ENCODE results near the gene LIPE.
A peak's percentile ranks its signal among the peaks of the same experiment; 100 is the strongest.

LIPE gene

DNA sequence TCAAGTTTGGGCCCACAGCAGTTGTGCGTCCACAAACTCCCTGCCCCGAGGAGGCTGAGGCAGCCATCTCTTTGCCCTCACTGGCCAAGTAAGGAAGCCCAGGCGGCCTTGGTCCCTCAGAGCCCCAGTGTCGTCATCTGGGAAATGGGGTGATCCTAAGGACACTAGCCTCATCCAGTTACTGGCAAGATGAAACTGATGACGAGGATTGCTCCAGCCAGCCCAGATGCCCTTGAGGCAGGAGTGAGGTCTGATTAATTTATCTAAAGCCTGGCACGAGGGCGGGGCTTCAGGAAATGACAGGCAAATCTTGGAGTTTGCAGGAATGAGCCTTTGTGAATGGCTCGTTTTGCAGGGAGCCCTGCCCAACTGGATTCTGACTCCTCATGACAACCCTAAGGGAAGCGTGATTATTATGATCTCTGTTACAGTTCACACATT, 5.6 kb downstream of the LIPE start:
- Histone ChIP-seq H3F3A (ENCODE audit: insufficient read depth, low read length) (no peaks in the 10 kb centered on the region), H3K4me1 (ENCODE audit: insufficient read depth, low read length, severe bottlenecking) (peaks cover 33% of the 10 kb centered on the region), H4K20me1 (ENCODE audit: insufficient read depth, low read length) (no peaks in the 10 kb centered on the region), H3K4me3 (ENCODE audit: low read depth, low read length, poor library complexity, severe bottlenecking) (peak overlapping the region; percentile 73), H3K9me2 (ENCODE audit: low read depth, low read length) (no peaks in the 10 kb centered on the region), H3K36me3 (ENCODE audit: insufficient read depth, low read length) (peaks cover 6% of the 10 kb centered on the region; the same call in 1 of the 2 replicates), H3K9ac (ENCODE audit: low read length) (peak overlapping the region; percentile 80), H2AFZ (ENCODE audit: low read length) (no peak overlapping the region), H3K27me3 (ENCODE audit: insufficient read depth, low read length) (no peaks in the 10 kb centered on the region), H3K27ac (ENCODE audit: low read depth, low read length, poor library complexity, severe bottlenecking) (peak overlapping the region; percentile 83), H3K9me3 (ENCODE audit: low read length) (no peaks in the 10 kb centered on the region), H3K4me2 (ENCODE audit: low read length) (peak overlapping the region; percentile 79), H3K79me2 (ENCODE audit: insufficient read depth, low read length) (no peaks in the 10 kb centered on the region)
- TF ChIP-seq EZH2 (IDR thresholded peaks at IDR 0.05; ENCODE audit: borderline replicate concordance, low read length), result no peak
- TF ChIP-seq, protein P1, sequence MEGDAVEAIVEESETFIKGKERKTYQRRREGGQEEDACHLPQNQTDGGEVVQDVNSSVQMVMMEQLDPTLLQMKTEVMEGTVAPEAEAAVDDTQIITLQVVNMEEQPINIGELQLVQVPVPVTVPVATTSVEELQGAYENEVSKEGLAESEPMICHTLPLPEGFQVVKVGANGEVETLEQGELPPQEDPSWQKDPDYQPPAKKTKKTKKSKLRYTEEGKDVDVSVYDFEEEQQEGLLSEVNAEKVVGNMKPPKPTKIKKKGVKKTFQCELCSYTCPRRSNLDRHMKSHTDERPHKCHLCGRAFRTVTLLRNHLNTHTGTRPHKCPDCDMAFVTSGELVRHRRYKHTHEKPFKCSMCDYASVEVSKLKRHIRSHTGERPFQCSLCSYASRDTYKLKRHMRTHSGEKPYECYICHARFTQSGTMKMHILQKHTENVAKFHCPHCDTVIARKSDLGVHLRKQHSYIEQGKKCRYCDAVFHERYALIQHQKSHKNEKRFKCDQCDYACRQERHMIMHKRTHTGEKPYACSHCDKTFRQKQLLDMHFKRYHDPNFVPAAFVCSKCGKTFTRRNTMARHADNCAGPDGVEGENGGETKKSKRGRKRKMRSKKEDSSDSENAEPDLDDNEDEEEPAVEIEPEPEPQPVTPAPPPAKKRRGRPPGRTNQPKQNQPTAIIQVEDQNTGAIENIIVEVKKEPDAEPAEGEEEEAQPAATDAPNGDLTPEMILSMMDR (IDR thresholded peaks at IDR 0.05; ENCODE audit: low read length), result no peak

DNA sequence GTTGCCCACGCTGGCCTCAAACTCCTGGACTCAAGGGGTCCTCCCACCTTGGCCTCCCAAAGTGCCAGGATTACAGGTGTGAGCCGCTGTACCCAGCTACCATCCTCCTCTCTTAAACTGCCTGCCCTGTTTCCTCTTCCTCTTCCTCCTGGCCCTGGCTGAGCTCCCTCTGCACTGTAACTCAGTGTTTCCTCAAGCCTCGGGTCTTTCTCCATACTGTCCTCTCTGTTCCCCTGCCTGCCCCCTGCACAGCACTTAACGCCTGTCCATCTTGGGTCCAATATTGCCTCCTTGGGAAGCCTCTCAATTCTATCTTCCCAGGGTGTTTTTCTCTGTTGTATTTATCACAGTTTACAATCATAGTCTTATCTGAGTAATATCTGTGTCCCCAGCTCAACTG, 6.1 kb downstream of the LIPE start:
- Histone ChIP-seq H3K4me1 (ENCODE audit: insufficient read depth, low read length, severe bottlenecking) (peaks cover 33% of the 10 kb centered on the region), H3F3A (ENCODE audit: insufficient read depth, low read length) (no peaks in the 10 kb centered on the region), H3K9ac (ENCODE audit: low read length) (peak overlapping the region; percentile 80; the same call in 1 of the 2 replicates), H2AFZ (ENCODE audit: low read length) (no peak overlapping the region), H3K9me2 (ENCODE audit: low read depth, low read length) (no peaks in the 10 kb centered on the region), H4K20me1 (ENCODE audit: insufficient read depth, low read length) (no peaks in the 10 kb centered on the region), H3K36me3 (ENCODE audit: insufficient read depth, low read length) (peaks cover 6% of the 10 kb centered on the region; the same call in 1 of the 2 replicates), H3K27me3 (ENCODE audit: insufficient read depth, low read length) (no peaks in the 10 kb centered on the region), H3K4me3 (ENCODE audit: low read depth, low read length, poor library complexity, severe bottlenecking) (peak overlapping the region; percentile 73), H3K79me2 (ENCODE audit: insufficient read depth, low read length) (no peaks in the 10 kb centered on the region), H3K4me2 (ENCODE audit: low read length) (peak overlapping the region; percentile 79), H3K27ac (ENCODE audit: low read depth, low read length, poor library complexity, severe bottlenecking) (peak overlapping the region; percentile 83), H3K9me3 (ENCODE audit: low read length) (no peaks in the 10 kb centered on the region)
- no peak for TF ChIP-seq EZH2 (IDR thresholded peaks at IDR 0.05; ENCODE audit: borderline replicate concordance, low read length)
- TF ChIP-seq, protein P1 (IDR thresholded peaks at IDR 0.05; ENCODE audit: low read length), result no peak

DNA sequence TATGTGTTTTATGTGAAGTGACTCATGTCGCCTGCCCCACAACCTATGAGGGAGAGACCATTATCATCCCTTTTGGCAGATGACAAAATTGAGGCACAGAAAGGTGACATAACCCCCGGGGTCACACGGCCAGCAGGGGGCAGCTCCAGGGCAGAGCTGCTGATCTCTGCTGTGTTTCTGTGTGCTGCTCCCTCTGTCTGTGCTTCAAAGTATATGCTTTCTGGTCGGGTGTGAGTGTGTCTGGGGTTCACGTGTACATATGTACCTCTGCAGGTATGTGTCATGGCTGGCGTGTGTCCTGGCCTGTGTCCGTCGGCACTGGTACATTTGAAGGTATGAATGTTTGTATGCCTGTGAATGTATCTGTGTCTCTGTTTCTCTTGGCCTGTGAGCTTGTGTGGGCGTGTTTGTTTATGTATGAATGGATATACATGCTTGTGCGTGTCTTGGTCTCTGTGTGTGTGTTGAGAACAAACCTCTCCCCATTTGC, 7.1 kb downstream of the LIPE start:
- Histone ChIP-seq H4K20me1 (ENCODE audit: insufficient read depth, low read length) (no peaks in the 10 kb centered on the region), H3K9me3 (ENCODE audit: low read length) (no peaks in the 10 kb centered on the region), H3K36me3 (ENCODE audit: insufficient read depth, low read length) (peaks cover 6% of the 10 kb centered on the region; the same call in 1 of the 2 replicates), H3K27ac (ENCODE audit: low read depth, low read length, poor library complexity, severe bottlenecking) (peak overlapping the region; percentile 1), H3K27me3 (ENCODE audit: insufficient read depth, low read length) (no peaks in the 10 kb centered on the region), H3K9ac (ENCODE audit: low read length) (no peak overlapping the region; the same call in 1 of the 2 replicates), H2AFZ (ENCODE audit: low read length) (no peak overlapping the region), H3K4me3 (ENCODE audit: low read depth, low read length, poor library complexity, severe bottlenecking) (no peak overlapping the region), H3K79me2 (ENCODE audit: insufficient read depth, low read length) (no peaks in the 10 kb centered on the region), H3F3A (ENCODE audit: insufficient read depth, low read length) (no peaks in the 10 kb centered on the region), H3K4me1 (ENCODE audit: insufficient read depth, low read length, severe bottlenecking) (peaks cover 33% of the 10 kb centered on the region), H3K9me2 (ENCODE audit: low read depth, low read length) (no peaks in the 10 kb centered on the region), H3K4me2 (ENCODE audit: low read length) (peak overlapping the region; percentile 15; the same call in 1 of the 2 replicates)
- TF ChIP-seq EZH2 (IDR thresholded peaks at IDR 0.05; ENCODE audit: borderline replicate concordance, low read length), result no peak
- TF ChIP-seq, protein P1 (IDR thresholded peaks at IDR 0.05; ENCODE audit: low read length), result peak; percentile 99

Data from OCI-LY1 (cell line).